Dermis blood vessel endothelial cell (primary cell): ENCODE results near the gene NIT1. TPM values are rescaled to one million over a fixed set of nuclear protein-coding genes. Genes with fewer than 3 reads are reported as not detected.

Experiments used
- DNase-seq: peaks from one replicate; pipeline ENCODE4 v3.0.0; 2010
- total RNA-seq: library from RNA; depleted of rRNA; stranded (reverse); fragments of >200 nt; gene quantifications from 2 replicates; pipeline ENCODE4 v1.2.3, GENCODE V29; 2014

The NIT1 gene
- total RNA-seq, 1 donor from 2014 or later = 11.6 TPM

- no peak for DNase-seq
Measured at GRCh38 chr1:161158316-161159010, 40.6 kb downstream of the NIT1 start.

DNA sequence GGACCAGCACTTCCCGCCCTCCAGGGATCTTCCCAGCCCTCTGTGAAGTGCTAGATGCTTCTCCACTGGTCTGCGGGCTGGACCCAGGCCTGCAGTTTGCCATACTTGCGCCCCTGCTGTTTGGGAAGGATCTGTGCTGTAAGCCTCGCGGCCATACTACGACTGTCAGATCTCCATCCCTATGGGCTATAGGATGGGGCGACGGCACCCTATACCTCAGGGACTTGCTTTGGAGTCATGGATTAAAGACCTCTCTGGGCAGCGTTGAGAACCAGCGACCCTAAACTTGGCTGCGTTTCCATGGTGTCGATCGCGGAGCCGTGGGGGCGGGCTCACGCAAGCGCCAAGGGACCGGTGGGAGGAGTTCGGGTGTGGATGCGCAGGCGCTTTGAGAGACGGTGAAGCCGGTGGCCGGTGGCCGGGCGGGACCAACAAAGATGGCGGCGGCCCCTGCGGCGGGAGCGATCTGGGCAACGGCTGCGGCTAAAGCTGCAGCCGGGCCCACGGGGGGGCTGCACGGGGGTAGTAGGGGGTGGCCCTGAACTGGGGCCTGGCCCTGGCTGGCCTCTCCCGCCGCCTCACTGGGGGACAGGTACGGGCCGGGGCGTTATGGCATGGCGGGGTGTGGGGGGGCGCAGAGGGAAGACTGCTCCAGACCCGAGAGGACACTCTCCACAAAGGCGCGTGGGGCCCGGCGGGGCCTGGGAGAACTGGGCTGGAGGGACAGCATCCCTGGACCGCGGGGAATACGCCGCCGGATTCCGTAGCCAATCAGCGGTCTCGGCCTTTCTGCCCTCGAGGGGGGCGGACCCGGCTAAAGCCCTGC, 41.4 kb downstream of the NIT1 start, which contains the start of gene USP21:
TSS of gene USP21 (plus strand) at position 414 of the 826 bp plus-strand sequence. CDS start 1,141 bp downstream, outside the sequence.
- DNase-seq = peak; percentile 94

- no peak for DNase-seq
Measured at GRCh38 chr1:161159913-161160243, 42.0 kb downstream of the NIT1 start.

DNA sequence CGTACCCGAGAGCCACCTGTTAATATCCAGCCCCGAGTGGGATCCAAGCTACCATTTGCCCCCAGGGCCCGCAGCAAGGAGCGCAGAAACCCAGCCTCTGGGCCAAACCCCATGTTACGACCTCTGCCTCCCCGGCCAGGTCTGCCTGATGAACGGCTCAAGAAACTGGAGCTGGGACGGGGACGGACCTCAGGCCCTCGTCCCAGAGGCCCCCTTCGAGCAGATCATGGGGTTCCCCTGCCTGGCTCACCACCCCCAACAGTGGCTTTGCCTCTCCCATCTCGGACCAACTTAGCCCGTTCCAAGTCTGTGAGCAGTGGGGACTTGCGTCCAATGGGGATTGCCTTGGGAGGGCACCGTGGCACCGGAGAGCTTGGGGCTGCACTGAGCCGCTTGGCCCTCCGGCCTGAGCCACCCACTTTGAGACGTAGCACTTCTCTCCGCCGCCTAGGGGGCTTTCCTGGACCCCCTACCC, 42.8 kb downstream of the NIT1 start:
- no peak for DNase-seq

GRCh38 chr1:161161652-161162051, 43.7 kb downstream of the NIT1 start:
- DNase-seq = no peak

GRCh38 chr1:161162052-161162451, 44.1 kb downstream of the NIT1 start:
- no peak for DNase-seq

- DNase-seq = no peak
Measured at GRCh38 chr1:161162806-161163205, 44.9 kb downstream of the NIT1 start.

DNA sequence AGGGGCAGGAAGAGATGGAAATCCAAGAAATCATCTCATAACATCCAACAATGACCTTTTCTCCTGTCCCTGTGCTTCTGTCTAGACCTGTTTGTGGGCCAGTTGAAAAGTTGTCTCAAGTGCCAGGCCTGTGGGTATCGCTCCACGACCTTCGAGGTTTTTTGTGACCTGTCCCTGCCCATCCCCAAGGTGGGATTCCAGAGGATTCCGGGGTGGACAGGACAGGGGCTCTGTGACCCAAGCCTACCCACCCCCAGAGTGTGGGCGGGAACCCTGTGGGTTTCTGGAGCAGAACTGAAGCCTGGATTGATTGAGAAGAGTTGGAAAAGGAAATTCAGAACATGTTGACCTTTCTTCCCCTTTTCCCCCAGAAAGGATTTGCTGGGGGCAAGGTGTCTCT, 45.9 kb downstream of the NIT1 start:
- DNase-seq = no peak

GRCh38 chr1:161164901-161165610, 47.2 kb downstream of the NIT1 start:
- DNase-seq = no peak

- peak; percentile 99 for DNase-seq
Measured at GRCh38 chr1:161165742-161166668, 48.1 kb downstream of the NIT1 start, which contains the start of gene PPOX. TSS of gene PPOX (plus strand) at chr1:161166426. CDS start at chr1:161166848, 422 bp downstream.

DNA sequence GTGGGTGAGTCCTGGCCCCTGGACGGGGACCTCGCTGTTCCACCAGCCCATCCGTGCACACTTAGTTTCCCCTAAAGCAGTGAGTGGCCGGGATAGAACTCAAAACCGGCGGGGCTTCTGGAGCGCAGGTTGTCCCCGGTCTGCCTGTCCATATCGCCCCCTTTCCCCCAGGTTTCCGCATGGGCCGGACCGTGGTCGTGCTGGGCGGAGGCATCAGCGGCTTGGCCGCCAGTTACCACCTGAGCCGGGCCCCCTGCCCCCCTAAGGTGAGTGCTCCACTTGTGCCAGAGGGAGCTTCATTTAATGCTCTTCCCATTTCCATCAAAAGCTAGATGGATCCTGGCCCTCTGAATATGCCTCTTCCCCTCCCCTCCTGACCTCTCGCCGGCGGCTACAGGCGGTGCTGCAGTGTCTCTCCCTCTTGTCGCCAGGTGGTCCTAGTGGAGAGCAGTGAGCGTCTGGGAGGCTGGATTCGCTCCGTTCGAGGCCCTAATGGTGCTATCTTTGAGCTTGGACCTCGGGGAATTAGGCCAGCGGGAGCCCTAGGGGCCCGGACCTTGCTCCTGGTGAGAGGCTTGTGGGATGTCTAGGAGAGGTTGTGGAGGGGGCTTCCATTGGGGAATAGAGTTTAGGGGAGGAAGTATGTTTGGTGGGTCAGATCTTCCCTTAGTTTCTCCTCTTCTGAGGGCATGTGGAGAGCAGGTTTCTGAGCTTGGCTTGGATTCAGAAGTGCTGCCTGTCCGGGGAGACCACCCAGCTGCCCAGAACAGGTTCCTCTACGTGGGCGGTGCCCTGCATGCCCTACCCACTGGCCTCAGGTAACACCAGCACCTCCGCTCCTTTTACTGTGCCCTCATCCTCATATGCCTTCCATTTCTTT, 49.0 kb downstream of the NIT1 start:
- peak; percentile 44 for DNase-seq

- no peak for DNase-seq
Measured at GRCh38 chr1:161168906-161169305, 51.0 kb downstream of the NIT1 start.

Other genes with a start within 250 kb of the NIT1 start
- gene ITLN1, start 232.9 kb upstream of the NIT1 start, total RNA-seq = not detected in 2 replicates
- not detected in 2 replicates for gene ITLN2, start 163.3 kb upstream of the NIT1 start, total RNA-seq
- gene F11R, start 97.0 kb upstream of the NIT1 start, total RNA-seq = 304 and 318 TPM in 2 replicates
- 1.4 and 6.8 TPM in 2 replicates for gene TSTD1, start 79.1 kb upstream of the NIT1 start, total RNA-seq
- gene USF1, start 72.1 kb upstream of the NIT1 start, total RNA-seq = 94.3 and 125 TPM in 2 replicates
- gene ARHGAP30, start 48.2 kb upstream of the NIT1 start, total RNA-seq = not detected in 2 replicates
- 0.17 and 0.28 TPM in 2 replicates for gene NECTIN4, start 28.5 kb upstream of the NIT1 start, total RNA-seq
- gene KLHDC9, start 19.7 kb upstream of the NIT1 start, total RNA-seq = 0.93 and 1.5 TPM in 2 replicates
- gene PFDN2, start 68 bp upstream of the NIT1 start, total RNA-seq = 30.2 and 42.7 TPM in 2 replicates
- 39.1 and 64.8 TPM in 2 replicates for gene DEDD, start 14.6 kb downstream of the NIT1 start, total RNA-seq
- gene UFC1, start 35.9 kb downstream of the NIT1 start, total RNA-seq = 119 and 134 TPM in 2 replicates
- gene USP21, start 41.4 kb downstream of the NIT1 start, total RNA-seq = 5.4 and 12.8 TPM in 2 replicates
- gene PPOX, start 48.3 kb downstream of the NIT1 start, total RNA-seq = 14.9 and 18.0 TPM in 2 replicates
- 24.8 and 44.1 TPM in 2 replicates for gene B4GALT3, start 59.4 kb downstream of the NIT1 start, total RNA-seq
- 19.7 and 38.9 TPM in 2 replicates for gene ADAMTS4, start 80.9 kb downstream of the NIT1 start, total RNA-seq
- gene NDUFS2, start 84.3 kb downstream of the NIT1 start, total RNA-seq = 154 and 208 TPM in 2 replicates
- gene FCER1G, start 97.2 kb downstream of the NIT1 start, total RNA-seq = 0.19 TPM in 1 of 2 replicates, not detected in the other
- gene APOA2, start 105.5 kb downstream of the NIT1 start, total RNA-seq = not detected in 2 replicates
- 14.8 and 23.6 TPM in 2 replicates for gene TOMM40L, start 108.0 kb downstream of the NIT1 start, total RNA-seq
- not detected in 2 replicates for gene NR1I3, start 120.1 kb downstream of the NIT1 start, total RNA-seq
- not detected in 2 replicates for gene PCP4L1, start 140.6 kb downstream of the NIT1 start, total RNA-seq
- 0.68 and 1.0 TPM in 2 replicates for gene MPZ, start 191.9 kb downstream of the NIT1 start, total RNA-seq
- gene SDHC, start 196.3 kb downstream of the NIT1 start, total RNA-seq = 20.1 and 34.2 TPM in 2 replicates
- not detected in 2 replicates for gene CFAP126, start 249.8 kb downstream of the NIT1 start, total RNA-seq